G401 (cell line): ENCODE results near the gene THUMPD1. TPM values are rescaled to one million over a fixed set of nuclear protein-coding genes. Genes with fewer than 3 reads are reported as not detected.
"Not testable (repeated sequence)": the region's sequence is repeated elsewhere in the genome, so short reads cannot be mapped to it uniquely, and the experiment has no call there.

Source experiments
- DNase-seq: peaks from one replicate; pipeline ENCODE4 v3.0.0-alpha.2; 2015; ENCODE audit warnings: low spot score
- in situ Hi-C: cut with HindIII; loops from 2 replicates; pipeline ENCODE4 v1.10.0; 2016; ENCODE audit warnings: low sequenced_read_pairs, mixed read lengths
- total RNA-seq: library from RNA; depleted of rRNA; stranded (reverse); fragments of >200 nt; shearing (Covaris generic); gene quantifications from 2 replicates; pipeline ENCODE4 v1.2.3, GENCODE V29; 2014

Gene THUMPD1
- total RNA-seq, 1 experiment from 2014 or later = 37.6 TPM

DNA sequence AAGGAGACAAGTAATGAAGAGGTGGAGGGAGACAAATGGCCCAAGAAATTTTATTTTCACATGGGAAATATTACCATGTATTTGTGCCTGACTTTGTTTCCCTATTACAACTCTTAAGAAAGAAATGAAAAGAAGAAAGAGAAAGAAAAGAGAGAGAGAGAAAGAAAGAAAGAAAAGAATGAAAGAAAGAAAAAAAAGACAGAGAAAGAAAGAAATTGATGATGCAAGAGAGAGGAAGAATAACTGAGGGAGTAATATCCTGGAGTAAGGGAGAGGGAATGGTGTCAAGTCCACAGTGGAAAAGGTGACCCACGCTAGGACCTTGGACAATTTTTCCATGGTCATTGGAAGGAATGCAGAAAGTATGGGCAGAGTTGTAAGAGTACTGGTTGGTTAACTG is 12.1 kb upstream of the THUMPD1 start:
- in situ Hi-C loops = no loop called here
- DNase-seq = no peak

DNA sequence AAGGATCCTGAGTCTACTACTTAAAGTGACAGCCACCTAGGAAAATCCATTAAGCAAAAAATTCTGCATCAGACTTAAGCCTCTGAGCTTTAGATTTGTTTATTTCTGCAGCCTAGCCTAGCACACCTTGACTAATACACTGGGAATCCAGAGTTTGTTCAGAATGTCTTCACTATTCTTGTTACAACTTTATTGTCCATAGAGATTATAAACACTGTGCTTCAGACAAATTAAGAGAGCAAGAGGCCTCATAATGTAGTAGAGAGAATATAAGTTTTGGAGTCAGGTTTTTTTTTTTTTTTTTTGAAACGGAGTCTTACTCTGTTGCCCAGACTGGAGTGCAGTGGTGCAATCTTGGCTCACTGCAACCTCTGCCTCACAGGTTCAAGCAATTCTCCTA is 8.9 kb upstream of the THUMPD1 start:
- DNase-seq = no peak
- in situ Hi-C loops = no loop called here

DNA sequence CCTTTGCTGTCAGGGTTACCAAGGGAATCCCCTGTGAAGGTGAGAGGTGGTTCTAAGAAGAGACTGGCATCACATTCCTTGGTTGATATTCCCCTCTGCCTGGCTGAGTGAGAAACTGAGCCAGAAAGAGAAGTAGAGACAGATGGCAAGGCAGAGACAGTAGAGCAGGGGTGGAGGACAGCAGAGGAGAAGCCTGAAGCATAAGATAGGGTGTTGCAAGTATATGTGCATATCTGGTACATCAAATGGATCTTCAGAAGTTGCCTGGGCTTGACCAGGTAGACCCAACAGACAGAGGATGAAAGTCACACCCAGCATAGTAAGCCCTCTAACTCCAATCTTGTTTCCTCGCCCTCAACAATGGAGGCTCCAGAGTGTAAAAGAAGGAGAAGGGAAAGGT is 7.9 kb upstream of the THUMPD1 start:
- no peak for DNase-seq
- in situ Hi-C loops = no loop called here

DNA sequence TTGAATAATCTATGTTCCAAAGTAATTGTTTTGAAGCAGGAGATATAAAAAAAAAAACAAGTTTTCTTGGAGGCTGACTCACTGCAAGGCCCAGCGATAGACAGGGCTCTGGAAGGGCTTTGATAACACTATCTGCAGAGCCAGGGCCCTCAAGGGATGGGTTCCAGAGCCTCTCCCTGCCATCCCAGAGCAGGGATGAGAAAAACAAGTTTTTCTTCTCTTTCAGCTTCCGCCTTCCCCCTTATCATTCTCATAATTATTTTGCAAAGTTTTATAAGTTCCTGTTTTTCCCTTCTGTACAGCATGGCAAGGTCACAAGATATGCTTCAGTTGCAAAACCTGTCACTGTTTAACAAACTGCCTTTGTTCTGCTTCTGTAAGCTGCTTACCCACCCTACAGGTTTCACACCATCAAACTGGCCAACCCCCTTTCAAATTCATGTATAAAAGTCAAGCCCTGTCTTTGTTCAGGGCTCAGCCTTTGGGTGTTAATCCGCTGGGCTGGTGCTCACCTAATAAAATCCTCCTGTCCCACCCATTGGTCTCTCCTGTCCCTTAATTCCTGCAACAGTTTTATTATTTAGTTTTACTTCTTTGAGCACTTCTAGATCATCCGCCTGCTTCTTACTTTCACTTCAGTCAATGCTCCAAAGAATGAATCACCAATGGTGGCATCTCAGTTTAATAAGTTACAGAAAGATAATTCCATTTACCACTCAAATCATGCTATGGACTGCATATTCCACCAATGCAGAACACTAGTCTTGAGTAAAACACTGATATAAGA is 5.6 kb upstream of the THUMPD1 start:
- DNase-seq = no peak
- in situ Hi-C loops = no loop called here

DNA sequence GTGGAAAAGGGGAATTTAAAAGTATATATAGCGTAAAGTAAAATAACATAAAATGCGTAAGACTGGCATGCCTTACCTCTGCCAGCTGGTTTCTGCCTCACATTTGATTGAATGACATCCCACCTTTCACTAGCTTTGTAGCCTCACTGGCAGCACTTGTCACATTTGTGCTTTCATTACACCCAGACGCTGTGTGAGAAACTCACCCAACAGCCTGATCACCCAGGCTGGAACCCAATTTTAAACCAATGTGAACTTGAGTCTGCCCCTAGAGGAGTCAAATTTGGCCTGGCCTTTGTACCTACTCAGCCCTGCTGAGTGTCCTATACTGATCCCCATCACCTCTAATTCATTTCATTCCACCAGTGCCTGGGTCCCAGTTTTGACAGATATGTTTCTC is 4.8 kb upstream of the THUMPD1 start:
- in situ Hi-C loops = no loop called here

DNA sequence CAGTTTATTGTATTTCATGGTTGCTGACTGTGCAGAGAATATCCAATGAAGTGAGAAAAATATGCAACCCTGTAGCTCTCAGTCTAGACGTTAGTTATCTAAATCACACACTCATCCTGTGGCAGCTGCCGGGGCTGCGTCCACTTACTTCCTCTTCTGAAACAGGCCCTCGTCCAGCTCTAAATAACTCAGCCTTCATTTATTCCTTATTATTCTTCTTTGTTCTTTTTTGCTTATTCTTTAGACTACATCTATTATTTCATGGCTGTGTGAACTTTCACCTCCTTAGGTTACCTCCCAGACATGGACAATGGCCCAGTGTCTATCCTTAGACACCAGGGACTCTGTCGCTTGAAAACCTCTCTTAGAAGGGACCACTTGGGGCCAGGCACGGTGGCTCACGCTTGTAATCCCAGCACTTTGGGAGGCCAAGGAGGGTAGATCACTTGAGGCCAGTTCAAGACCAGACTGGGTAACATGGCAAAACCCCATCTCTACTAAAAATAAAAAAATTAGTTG is 3.4 kb upstream of the THUMPD1 start:
- in situ Hi-C loops = no loop called here
- DNase-seq = no peak

More for the DNA sequence above, 4.8 kb upstream of the THUMPD1 start:
- DNase-seq = no peak

DNA sequence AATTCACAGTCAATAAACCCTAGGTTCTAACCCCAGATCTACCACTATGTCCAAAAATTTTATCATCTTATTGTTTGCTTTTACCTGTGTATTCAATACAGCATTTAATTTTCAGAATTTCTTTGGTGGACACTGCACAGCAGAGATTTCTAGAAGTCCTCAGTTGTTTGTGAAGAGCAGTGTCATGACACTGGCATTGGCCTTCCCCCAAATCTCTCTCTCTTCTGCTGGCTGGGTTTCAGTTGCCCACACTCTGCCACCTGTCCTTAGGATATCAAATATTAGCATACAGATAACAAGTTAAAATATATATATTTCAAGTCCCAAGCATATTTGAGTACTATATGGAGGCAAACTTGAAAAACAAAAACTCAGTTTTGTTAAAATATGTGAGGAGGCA is 2.0 kb upstream of the THUMPD1 start:
- in situ Hi-C loops = no loop called here
- peak; percentile 64 for DNase-seq

DNA sequence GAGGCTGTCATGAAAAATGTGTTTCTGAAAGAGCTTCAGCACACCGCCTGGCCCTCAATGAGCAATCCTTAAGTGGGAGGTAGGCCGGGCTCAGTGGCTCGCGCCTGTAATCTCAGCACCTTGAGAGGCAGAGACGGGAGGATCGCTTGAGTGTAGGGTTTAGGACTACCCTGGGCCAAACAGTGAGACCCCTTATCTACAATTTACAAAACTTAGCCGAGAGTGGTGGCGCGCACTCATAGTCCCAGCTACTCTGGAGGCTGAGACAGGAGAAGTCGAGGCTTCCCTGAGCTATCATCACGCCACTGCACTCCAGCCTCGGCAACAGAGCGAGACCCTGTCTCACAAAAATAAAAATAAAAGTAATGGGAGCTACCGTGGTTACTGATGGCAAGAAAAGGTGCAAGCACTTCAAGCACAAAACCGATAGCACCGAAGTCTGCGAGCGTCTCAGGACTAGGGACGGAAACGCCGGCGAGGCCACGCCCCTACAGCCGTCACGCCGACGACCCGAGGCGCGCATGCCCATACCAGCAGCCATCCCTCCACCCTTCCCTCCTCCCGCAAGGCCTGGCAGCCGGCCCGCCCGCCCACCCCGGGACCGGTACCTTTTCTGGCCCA is 607 bp downstream of the THUMPD1 start:
- in situ Hi-C loops = no loop called here
- DNase-seq = peak; percentile 85

DNA sequence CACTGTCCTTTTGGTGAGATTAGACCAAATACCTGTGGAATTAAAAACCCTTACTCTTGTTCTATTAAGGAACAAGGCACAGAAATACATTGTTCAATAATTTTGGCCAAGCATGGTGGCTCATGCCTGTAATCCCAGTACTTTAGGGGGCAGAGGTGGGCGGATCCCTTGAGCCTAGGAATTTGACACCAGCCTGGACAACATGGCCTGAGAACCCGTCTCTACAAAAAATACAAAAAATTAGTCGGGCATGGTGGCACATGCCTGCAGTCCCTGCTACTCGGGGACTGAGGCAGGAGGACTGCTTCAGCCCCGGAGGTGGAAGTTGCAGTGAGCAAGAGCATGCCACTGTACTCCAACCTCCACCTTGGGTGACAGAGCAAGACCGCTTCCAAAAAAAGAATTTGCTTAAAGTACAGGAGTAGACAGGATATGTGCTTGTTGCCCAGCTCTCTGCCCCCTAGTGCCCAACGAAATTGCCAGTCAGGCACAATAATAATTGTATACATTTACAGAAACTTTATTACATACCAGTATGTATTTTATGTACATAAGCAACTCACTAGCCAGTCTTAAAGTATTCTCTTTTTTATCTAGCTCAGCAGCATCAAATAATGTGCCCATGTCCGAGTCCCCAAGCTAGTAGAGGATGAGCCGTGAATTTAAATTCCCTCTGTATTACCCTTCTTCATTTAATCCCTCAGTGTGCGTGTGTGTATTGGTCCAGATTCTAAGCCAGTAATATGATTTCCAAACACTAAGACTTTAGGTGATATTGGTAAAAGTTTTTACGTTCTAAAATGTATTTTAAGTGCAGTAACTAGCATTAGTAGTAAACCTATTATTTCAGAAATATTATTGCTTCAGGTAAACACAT is 1.4 kb downstream of the THUMPD1 start:
- no peak for DNase-seq
- in situ Hi-C loops = no loop called here

DNA sequence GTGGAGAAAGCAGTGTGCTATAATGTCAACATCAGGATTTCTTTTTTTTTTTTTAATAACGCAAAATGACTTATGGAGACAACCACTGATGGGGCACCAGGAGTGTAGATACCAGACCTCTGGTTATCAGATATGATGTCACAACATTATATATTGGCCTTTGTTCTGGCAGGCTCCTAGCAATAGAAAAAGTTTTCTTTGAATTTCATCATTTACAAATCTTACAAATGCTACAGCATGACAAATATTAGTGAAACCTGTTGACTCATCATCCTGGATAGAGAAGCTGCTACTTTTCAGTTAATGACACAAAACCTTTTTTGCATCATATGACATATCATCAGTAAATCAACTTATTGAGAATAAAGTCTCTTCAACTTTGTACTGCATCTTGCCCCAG is 6.1 kb downstream of the THUMPD1 start:
- DNase-seq = no peak
- in situ Hi-C loops = no loop called here

DNA sequence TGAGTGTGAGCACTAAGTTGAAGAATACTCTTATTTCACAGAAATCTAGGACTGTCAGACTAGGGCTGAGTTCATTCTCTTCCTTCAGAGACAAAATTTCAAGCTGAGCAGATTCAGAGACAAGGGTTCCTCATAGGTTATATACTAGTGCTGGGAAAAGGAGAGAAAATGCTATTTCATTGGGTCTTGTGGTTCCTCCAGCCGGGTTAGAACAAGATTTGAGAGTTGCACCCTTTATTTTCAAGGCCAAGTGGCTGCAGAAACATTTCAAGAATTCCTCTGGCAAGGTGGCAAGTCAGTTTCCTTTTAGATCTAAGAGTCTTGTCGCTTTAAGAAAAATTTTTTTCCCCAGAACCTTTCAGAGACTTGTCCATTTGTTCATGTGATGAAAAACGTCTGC is 6.8 kb downstream of the THUMPD1 start:
- in situ Hi-C loops = no loop called here
- DNase-seq = no peak

DNA sequence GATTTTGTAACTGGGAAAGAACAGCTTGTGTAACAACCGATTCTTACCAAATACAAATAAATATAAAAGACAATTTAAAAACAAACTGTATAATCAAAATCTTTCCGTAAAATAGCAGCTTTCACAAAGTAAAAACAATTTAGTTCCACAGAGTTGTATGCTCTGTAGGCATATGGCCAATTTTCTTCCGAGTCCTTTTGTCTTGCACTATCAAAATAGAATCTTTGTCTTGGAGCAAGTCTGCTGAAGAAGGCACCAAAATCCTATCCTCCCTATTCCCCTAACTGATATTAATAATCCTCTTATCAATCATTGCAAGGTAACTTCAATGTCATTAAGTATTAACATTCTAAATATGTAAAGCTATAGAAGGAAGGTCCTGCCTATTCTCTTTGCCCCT is 7.6 kb downstream of the THUMPD1 start:
- no peak for DNase-seq
- in situ Hi-C loops = no loop called here

DNA sequence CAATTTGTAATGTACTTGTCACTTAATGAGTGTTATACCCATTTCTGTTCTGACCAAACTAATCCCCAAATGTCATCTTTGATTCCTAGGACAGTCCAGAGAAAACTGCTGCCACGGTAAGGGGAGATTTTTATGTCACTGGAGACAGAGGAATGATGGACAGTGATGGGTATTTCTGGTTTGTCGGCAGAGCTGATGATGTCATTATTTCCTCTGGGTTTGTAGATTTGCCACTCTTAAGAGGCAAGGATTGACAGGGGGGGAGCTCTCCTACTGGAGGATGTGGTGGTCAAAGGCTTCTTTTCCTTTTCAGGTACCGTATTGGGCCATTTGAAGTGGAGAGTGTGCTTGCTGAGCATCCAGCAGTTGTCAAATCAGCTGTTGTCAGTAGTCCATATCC is 12.5 kb downstream of the THUMPD1 start:
- in situ Hi-C loops = no loop called here
- no peak for DNase-seq

DNA sequence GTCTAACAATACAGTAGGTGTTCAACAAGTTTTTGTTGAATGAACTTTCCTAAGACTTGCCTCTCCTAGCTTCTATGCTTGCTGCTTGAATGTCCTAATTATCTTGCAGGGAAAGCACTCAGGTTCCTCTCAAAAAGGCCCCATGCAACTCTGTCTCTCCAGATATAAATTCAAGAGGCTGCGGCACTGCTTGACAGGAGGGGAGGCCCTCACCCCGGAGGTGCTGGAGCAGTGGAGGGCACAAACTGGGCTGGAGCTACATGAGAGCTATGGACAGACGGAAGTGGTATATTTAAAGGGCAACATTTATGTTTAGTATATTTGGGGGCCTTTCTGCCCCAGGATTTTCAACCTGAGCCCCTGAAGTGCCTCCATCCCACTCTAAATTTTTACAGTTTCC is 14.4 kb downstream of the THUMPD1 start:
- no peak for DNase-seq
- in situ Hi-C loops = no loop called here

DNA sequence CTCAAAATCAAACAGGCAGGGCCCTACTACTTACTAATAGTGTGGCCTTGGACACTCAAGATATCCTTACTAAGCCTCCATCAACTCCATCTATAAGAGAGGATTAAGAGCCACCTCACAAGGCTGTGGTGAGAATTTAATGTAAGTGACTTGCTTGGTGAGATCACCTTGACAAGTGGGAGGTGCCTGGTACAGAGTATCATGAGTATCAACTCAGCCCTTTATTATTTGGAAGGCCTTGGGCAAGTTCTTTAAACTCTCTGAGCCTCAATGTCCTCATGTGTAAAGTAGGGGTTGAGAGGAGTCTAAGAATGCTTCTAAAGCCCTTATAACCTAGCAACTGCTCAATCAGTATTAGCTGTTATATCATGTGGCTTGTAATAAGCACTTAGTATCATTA is 15.0 kb downstream of the THUMPD1 start:
- in situ Hi-C loops = no loop called here

DNA sequence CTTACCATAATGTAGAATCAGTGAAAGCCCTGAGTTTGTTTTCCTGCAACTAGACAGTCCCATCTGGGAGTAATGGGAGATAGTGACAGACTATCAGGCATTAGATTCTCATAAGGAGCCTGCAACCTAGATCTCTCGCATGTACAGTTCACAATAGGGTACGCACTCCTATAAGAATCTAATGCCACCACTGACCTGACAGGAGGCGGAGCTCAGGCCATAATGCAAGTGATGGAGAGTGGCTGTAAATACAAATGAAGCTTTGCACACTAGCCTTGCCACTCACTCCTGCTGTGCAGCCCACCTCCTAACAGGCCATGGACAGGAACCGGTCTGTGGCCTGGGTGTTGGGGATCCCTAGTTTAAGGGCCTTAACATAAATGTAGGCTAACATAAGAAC is 21.4 kb downstream of the THUMPD1 start:
- DNase-seq = no peak
- in situ Hi-C loops = no loop called here

More for the DNA sequence above, 15.0 kb downstream of the THUMPD1 start:
- DNase-seq = no peak

DNA sequence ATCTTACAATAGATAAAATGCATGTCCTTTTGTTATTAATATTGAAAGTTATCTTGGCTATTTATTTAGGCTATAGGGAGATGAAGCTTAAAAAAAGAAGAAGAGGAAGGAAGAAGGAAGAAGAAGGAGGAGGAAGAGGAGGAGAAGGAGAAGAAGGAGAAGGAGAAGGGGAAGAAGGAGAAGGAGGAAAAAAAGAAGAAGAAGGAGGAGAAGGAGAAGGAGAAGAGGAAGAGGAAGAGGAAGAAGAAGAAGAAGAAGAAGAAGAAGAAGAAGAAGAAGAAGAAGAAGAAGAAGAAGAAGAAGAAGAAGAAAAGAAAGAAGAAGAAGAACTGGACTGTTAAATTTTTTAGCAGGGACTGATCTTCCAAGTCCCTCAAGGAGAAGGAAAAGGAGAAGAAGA is 23.9 kb downstream of the THUMPD1 start:
- in situ Hi-C loops, DNase-seq: not testable (repeated sequence)

DNA sequence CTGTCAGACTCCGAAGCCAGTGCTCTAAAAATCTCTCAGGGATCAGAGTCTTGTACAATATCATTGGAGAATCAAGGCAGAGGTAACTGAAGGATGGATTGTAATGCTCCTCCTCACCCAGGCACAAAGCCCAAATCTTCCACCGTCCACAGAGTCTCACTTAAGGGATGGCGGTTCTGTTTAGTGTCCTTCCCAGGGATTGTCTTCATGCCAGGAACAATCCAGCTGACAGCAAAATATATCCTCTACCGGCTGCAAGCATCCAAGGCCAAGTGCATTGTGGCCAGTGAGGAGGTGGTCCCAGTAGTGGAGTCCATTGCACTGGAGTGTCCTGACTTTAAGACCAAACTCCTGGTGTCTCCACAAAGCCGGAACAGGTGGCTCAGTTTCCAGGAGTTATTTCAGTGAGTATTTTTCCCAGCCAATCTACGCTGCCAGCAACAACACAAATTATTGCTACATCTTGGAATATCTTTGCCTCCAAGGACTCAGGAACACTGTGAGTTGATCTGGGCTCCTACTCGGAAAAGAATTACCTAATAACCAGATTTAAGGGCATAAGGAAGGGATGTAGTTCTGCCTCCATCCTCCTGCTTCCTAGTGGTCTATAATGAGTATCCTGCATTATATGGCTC is 30.2 kb downstream of the THUMPD1 start:
- in situ Hi-C loops = no loop called here

DNA sequence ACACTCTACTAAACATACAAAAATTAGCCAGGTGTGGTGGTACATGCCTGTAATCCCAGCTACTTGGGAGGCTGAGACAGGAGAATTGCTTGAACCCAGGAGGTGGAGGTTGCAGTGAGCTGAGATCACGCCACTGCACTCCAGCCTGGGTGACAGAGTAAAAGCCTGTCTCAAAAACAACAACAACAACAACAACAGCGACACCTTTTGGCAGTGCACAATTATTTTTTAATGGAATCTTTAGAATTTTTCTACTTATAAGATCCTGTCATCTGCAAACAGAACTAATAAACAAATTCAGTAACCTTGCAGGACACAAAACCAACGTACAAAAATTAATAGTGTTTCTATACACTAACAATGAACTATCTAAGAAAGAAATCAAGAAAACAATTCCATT is 33.5 kb downstream of the THUMPD1 start:
- in situ Hi-C loops, DNase-seq: not testable (repeated sequence)

More for the DNA sequence above, 30.2 kb downstream of the THUMPD1 start:
- DNase-seq = no peak
